Measurements from ENCODE around the gene IFNAR1.
"Not testable (repeated sequence)": the region's sequence is repeated elsewhere in the genome, so short reads cannot be mapped to it uniquely, and the experiment has no call there.

- not testable (repeated sequence) for TF ChIP-seq CTCF (IDR thresholded peaks at IDR 0.05; ENCODE audit: low read length); EZH2 (IDR thresholded peaks at IDR 0.05; ENCODE audit: borderline replicate concordance, low read length)
Observed at GRCh38 chr21:33363911-33364609, 39.3 kb downstream of the IFNAR1 start.

All from OCI-LY1 (cell line).